ENCODE results near the gene IFNGR2. TPM values are rescaled to one million over a fixed set of nuclear protein-coding genes. Genes with fewer than 3 reads are reported as not detected.

IFNGR2 gene
- total RNA-seq, 1 donor from 2014 or later: 48.8 TPM

GRCh38 chr21:33481314-33481943 lies 78.2 kb downstream of the IFNGR2 start:
- DNase-seq (ENCODE audit: low read depth in 2 of 2): no peak

Other genes starting within 250 kb of the IFNGR2 start
- gene IFNAR2, start 173.5 kb upstream of the IFNGR2 start, total RNA-seq: 5.4 and 8.1 TPM in 2 replicates
- gene IL10RB, start 137.0 kb upstream of the IFNGR2 start, total RNA-seq: 34.0 and 46.4 TPM in 2 replicates
- 13.1 and 19.2 TPM in 2 replicates for gene IFNAR1, start 78.4 kb upstream of the IFNGR2 start, total RNA-seq
- 13.7 and 23.4 TPM in 2 replicates for gene TMEM50B, start 76.6 kb downstream of the IFNGR2 start, total RNA-seq
- gene DNAJC28, start 88.3 kb downstream of the IFNGR2 start, total RNA-seq: 0.99 and 1.1 TPM in 2 replicates
- gene GART, start 138.7 kb downstream of the IFNGR2 start, total RNA-seq: 42.5 and 45.2 TPM in 2 replicates
- gene SON, start 139.6 kb downstream of the IFNGR2 start, total RNA-seq: 75.4 and 88.3 TPM in 2 replicates
- 6.5 and 8.9 TPM in 2 replicates for gene DONSON, start 185.3 kb downstream of the IFNGR2 start, total RNA-seq
- gene CRYZL1, start 238.3 kb downstream of the IFNGR2 start, total RNA-seq: 18.7 and 24.6 TPM in 2 replicates
- gene ITSN1, start 239.1 kb downstream of the IFNGR2 start, total RNA-seq: 35.3 and 40.5 TPM in 2 replicates

All from lung microvascular endothelial cell (primary cell).